SK-N-SH (cell line): ENCODE data around the gene PKIB.

ENCODE experiments used
- CHD2 ChIP-seq: fragments of 150-350 bp; IDR thresholded peaks from 2 replicates; pipeline ENCODE4 v1.6.1; 2018; ENCODE audit warnings: low read length; ENCODE audit not compliant: partially characterized antibody
- EZH2phosphoT487 ChIP-seq: fragments of 200-600 bp; sonication (generic); IDR thresholded peaks from 2 replicates; pipeline ENCODE4 v1.6.1; 2017; ENCODE audit warnings: low read depth, mixed run types, mild to moderate bottlenecking, antibody characterized with exemption, moderate library complexity, borderline replicate concordance
- TAF1 ChIP-seq: IDR thresholded peaks from 2 replicates; pipeline ENCODE4 v1.6.1; 2012; ENCODE audit warnings: low read depth, mild to moderate bottlenecking, low read length, moderate library complexity, borderline replicate concordance
- TF ChIP-seq, protein P1 (sequence below): IDR thresholded peaks from 2 replicates; pipeline ENCODE4 v1.6.1; 2012; ENCODE audit warnings: mild to moderate bottlenecking, low read depth, low read length, moderate library complexity

DNA sequence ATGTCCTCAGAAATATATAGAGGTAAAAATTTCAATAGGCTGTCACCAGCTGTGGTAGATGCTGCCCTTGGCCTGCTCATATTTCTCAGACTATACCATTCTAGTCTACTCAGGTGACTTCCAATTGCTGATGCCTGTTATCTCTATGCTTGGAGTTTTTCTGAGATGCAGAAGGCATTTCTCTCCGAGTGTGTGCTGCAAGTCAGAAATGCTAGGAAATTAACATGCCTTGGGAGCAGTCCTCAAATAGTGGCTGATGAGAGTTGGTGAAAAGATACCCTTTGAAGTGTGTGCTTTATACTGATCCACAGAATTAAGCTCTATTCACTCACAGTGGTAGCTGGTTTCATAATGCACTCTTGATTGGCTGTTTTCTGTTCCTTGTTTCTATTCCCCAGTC, 43.2 kb upstream of the PKIB start:
- TF ChIP-seq, protein P1, sequence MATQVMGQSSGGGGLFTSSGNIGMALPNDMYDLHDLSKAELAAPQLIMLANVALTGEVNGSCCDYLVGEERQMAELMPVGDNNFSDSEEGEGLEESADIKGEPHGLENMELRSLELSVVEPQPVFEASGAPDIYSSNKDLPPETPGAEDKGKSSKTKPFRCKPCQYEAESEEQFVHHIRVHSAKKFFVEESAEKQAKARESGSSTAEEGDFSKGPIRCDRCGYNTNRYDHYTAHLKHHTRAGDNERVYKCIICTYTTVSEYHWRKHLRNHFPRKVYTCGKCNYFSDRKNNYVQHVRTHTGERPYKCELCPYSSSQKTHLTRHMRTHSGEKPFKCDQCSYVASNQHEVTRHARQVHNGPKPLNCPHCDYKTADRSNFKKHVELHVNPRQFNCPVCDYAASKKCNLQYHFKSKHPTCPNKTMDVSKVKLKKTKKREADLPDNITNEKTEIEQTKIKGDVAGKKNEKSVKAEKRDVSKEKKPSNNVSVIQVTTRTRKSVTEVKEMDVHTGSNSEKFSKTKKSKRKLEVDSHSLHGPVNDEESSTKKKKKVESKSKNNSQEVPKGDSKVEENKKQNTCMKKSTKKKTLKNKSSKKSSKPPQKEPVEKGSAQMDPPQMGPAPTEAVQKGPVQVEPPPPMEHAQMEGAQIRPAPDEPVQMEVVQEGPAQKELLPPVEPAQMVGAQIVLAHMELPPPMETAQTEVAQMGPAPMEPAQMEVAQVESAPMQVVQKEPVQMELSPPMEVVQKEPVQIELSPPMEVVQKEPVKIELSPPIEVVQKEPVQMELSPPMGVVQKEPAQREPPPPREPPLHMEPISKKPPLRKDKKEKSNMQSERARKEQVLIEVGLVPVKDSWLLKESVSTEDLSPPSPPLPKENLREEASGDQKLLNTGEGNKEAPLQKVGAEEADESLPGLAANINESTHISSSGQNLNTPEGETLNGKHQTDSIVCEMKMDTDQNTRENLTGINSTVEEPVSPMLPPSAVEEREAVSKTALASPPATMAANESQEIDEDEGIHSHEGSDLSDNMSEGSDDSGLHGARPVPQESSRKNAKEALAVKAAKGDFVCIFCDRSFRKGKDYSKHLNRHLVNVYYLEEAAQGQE: no peak
- TF ChIP-seq TAF1 (no peak), CHD2 (no peak), EZH2phosphoT487 (no peak)
